Effector CD4-positive, alpha-beta T cell (primary cell): Measurements from ENCODE around the gene IQSEC3.

ENCODE experiments used
- DNase-seq: peaks from one replicate; pipeline ENCODE4 v3.0.0-alpha.2; 2020

Gene IQSEC3

DNA sequence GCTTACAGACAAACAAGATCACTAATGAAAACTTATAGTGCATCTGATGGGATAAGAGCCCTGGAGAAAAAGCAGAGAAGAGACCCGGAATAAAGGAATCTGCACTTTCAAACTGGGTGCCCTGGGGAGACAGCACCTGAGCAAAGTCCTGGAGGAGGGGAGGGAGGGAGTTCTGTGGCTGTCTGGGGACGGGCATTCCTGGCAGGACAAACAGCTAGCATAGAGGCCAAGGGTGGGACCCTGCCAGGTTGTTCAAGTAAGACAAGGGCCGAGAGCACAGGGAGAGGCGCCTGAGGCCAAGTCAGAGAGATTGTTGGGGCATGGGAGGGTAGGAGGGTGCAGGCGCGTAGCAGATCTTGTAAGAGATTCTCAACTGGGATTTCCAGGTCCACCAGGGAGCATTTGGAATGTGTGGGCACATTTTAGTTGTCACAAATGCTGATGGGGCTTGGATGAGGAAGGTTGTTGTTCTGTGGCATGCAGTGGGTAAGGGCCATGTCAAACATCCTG, 14.2 kb downstream of the IQSEC3 start:
- DNase-seq, result no peak

DNA sequence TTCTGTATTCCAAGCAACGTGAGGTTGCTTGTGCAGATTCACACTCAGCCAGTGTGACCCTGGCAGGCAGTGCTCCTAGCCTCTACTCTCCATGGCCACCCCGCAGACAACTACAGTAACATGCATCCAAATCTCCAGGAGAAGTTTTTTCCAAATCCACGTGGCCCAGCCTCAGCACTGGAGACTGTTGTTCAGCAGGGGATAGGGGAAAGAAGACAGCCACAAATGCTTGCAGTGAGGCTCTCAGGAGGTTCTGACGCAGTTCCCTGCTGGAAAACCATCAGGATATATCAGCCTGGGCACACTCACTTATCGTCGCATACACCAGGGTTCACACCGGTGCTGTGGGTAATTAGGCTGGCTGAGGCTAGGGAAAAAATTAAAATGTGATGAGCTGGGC, 16.2 kb downstream of the IQSEC3 start:
- no peak for DNase-seq

DNA sequence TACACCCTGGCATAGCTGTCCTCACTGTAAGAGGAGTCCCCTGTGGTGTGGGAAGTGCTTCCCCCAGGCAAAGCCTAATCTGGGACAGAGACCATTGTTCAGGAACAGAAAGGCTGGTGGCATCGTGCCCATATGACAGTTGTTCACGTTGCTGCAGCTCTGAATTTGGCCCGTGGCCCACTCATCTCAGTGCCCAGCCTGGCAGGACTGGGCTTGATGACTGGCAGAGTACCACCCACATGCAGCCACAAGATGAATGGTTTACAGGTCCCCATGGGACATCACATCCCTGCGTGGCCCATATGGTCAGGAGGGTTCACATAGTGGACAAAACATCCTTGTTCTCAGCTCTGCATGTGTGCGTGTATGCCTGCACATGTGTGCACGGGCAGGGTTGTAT, 17.5 kb downstream of the IQSEC3 start:
- DNase-seq, result no peak

DNA sequence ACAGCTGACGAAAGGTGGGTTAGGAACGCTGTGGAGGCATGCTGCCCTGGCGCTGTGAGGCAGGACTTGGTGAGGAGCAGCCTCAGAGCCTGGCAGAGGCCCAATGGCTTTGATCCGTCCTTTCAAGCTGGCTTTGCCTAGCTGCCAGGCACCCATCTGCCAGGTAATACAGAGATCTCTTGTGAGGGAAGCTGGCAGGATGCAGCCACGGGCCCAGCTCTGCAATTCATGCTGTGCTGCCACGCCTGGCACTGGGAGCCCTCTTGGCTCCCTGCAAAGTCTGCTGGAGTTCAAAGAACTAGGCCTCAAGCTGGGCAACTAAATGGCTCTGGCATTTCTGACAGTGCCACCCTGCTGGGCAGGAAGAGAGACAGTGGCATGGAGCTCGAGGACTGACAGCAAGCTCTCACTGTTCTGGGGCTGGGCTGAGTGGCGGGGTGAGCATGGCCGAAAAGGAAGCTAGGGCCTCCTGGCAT, 18.7 kb downstream of the IQSEC3 start:
- DNase-seq, result no peak

DNA sequence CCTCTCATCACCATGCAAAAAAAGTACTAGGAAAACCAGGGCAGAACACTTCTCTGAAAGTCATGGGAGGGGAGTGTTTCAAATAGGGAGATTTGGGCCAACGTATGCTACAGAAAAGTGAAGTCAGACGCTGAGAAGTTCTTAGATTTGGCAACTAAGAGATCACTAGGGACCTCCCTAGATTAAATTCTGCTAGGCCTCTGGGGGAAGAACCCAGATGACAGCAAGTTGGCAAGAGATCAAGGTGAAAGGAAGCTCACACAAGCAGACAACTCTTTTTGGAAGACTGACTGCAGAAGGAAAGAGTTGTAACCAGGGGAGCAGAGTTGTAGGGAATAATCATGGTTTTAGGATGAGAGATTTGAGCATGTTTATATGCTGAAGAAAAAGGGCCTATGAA, 20.7 kb downstream of the IQSEC3 start:
- DNase-seq, result no peak

DNA sequence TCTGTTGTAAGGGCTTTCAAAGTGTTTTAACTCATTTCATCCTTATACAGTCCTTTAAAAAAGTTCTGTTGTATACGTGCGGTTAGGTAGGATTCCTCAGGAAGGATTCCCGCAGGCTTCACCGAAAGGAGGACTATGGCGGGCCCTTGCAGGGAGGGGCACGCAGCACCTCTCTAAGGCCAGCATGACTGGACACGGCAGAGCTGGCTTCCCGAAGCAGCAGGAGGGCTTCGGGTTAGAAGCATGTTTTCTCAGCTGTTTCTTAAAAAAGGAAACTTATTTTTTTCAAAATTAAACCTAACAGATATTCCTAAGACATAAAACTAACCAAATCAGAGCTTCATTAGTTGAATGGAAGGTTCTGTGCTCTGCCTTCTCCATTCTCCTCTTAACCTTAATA, 21.3 kb downstream of the IQSEC3 start:
- DNase-seq, result no peak

DNA sequence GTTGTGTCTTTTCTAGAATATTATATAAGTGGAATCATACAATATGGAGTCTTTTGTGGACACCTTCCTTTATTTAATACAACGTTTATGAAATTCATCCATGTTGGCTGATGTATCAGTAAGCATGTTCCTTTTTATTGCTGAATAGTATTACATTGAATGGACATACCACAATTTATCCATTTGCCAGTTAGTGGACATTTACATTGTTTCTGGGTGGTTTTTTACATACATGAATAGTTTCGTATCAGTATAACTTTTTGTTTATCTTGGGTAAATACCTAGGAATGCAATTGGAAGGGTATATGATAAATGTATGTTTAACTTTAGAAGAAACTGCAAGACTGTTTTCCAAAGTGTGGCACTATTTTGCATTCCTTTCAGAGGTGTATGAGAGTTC, 23.1 kb downstream of the IQSEC3 start:
- no peak for DNase-seq

DNA sequence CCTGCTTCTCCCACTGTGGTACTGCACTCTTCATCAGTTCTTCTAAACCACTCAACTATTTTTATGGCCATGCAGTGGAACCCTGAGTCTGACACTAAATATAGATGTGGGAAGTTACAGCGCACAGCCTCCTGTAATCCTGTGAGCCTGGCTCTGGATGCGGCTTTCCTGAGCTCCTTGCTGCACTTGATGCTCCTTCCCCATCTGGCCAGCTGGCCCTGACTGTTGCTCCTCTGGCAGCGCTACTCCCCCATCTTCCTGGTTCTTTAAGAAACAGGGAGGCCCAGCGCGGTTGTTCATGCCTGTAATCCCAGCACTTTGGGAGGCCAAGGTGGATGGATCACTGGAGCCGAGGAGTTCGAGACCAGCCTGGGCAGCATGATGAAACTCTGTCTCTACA, 24.6 kb downstream of the IQSEC3 start:
- no peak for DNase-seq

DNA sequence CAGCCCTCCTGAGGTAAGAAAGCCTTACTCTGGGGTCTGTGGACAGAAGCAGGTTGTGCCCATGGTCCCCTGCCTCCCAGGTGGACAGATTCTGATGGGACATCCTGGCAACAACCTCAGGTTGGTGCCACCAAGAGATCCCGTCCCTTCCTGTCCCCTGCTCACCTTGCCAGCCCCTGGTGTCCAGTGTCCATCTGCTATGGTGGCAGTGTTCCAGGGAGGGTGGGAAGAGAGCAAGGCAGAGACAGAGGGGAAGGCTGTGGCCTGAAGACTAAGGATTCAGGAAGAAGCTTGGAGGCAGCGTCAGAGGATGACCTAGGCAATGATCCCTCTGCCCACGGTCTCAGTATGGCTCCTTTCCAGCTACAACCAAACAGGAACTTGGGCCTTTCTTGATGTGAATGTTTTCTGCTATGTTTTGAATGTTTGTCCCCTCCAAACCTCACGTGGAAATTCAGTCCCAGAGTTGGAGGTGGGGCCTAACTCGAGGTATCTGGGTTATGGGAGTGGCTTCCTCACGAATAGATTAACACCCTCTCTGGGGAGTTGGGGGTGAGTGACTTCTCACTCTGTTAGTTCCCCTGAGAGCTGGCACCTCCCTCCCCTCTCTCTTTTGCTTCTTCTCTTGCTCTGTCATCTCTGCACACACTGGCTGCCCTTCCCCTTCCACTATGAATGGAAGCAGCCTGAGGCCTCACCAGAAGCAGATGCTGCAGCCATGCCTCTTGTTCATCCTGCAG, 26.9 kb downstream of the IQSEC3 start:
- no peak for DNase-seq

DNA sequence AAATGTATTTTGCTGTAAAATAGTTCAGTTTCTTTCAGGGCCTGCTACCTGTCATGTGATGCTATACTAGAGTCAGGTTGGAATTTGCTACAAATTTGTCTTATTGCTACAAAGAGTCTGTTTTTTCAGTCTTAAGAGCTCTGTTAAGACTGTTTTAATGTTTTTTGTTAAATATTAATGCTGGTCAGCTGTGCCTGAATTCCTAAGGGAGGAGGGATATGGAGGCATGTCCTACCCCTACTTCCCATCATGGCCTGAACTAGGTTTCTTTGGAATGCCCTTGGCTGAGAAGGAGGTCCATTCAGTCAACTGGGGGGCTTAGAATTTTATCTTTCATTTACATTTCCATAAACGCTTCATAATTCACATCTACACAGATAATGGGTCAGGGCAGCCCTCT, 30.0 kb downstream of the IQSEC3 start:
- DNase-seq, result no peak

DNA sequence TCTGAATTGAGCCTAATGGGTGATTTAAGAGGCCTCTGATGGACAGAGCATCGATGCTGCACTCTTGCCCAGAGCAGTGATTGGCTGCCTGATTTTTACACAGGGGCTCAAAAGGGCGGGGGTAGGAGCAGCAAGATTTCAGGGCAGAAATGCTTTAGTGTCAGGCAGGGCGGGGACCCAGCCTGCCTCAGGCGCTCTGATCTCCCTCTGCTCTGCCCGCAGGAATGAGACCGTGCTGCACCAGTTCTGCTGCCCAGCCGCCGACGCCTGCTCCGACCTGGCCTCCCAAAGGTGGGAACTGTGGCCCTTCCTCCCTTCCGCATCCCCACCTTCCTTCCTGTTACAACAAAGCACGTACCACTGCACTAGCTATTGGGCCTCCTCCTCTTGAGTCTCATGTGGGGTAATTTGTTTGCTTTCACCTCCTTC, 32.4 kb downstream of the IQSEC3 start:
- DNase-seq, result no peak

DNA sequence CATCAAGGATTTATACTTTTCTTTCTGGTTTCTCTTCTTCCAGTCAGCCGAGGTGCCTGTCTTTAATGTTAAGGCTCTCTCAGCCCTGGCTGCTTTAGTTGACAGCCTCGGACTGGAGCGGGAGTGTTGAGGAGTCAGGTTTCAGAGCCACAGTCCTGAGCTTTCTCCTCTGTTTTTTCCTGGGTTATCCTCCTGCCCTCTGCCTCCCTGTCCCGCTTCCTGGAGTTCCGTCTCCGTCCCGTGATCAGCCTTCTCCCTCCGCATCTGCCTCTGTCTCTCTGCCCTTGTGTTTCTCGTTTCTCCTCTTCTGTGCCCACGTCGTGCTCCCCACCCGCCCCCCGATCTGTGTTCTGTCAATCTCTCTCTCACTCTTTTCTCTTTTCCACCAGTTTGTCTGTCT, 33.0 kb downstream of the IQSEC3 start:
- DNase-seq, result no peak

DNA sequence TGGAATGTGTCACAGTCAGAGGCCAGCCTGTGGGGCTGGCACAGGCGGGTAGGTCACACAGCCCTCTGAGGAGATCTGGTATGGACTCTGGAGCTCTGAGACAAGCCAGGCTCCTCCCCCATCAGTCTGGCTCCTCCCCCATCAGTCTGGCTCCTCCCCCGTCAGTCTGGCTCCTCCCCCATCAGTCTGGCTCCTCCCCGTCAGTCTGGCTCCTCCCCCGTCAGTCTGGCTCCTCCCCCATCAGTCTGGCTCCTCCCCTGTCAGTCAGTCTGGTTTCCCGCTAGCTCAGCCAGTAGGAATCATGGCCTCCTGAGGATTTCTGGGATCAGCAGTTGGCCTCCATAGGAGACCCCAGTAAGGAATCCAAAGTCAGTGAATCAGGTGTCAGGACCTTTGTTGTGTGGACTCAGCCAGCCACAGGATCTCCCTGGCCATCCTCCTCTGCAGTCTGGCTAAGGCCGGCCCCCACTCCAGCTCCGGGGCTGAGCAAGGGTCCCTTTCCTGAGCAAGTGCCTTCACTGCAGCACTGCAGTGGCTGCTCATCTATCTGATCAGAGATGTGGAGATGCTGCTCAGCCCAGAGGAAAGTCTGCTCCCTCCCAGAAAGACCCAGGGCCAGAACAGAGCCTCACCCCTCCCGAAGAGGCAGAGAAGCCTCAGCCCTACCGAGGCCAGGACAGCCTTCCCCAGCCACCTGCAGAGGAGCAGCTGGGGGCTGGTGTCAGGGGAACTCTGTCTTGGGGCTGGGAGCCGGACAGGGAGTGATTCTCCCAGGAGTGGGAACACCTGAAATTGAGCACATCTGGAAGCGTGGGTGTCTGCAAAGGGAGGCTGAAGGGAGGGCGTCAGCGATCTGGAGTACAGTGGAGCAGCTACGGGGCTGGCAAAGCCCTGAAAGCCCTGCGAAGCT, 35.7 kb downstream of the IQSEC3 start:
- no peak for DNase-seq

DNA sequence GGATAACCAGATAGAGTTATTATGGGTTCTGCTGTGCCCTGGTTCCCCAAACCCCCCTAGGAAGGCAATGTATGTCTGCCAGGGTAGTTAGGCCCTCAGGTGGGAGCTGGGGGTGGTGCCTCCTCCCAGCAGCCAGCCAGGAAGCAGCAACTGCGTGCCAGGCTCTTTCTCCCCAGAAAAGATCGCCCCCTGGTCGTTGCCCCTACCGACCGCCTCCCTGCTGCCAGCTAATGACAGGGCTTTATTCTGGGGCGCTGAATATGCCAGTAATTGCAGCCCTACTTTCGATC, 36.3 kb downstream of the IQSEC3 start:
- no peak for DNase-seq

DNA sequence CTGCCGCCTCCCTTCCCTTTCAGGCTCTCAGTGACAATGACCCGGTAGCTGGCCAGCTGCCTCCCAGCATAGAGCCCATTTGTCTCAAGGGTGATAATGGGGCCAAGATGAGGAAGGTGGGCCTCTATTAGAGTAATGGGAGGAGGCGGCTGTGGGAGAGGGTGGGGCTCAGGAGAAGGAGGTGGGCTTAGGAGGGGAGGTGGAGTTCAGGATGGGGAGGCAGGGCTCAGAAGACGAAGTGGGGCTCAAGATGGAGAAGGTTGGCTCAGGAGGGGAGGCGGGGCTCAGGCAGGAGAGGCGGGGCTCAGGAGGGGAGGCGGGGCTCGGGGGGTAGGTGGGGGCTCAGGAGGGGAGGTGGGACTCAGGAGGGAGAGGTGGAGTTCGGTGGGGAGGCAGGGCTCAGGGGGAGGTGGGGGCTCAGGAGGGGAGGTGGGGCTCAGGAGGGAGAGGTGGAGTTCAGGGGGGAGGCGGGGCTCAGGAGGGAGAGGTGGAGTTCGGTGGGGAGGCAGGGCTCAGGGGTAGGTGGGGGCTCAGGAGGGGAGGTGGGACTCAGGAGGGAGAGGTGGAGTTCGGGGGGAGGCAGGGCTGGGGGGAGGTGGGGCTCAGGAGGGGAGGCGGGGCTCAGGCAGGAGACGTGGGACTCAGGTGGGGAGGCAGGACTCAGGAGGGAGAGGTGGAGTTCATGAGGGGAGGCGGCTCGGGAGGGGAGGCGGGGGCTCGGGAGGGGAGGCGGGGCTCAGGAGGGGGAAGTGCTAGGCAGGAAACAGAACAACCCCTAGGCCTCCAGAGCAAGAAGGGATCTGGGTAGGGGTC, 36.8 kb downstream of the IQSEC3 start:
- DNase-seq, result no peak

DNA sequence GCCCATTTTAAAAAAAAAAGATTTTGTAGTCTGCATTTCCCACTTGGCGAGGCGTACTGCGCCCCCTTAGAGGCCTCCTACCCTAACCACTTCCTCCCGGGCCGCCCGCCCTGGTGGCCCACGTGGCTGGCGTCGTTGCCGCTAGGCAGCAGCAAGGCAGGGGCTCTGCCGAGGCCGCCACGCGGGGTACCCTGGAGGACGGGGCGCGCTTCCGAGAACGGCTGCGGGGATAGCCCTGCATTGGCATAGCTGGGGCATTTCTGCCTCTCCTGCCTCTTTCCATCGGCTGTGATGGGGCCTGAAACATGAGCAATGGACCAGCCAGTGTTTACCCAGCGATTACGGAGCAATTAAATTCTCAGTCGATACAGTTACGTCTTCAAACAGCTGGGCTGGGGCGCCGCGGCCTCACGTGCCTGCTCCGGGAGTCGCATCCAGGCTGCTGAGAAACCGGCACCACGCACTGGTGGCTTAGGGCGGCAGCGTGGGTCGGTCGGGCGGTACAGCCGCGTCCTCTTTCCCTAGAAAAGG, 38.0 kb downstream of the IQSEC3 start:
- DNase-seq, result no peak

DNA sequence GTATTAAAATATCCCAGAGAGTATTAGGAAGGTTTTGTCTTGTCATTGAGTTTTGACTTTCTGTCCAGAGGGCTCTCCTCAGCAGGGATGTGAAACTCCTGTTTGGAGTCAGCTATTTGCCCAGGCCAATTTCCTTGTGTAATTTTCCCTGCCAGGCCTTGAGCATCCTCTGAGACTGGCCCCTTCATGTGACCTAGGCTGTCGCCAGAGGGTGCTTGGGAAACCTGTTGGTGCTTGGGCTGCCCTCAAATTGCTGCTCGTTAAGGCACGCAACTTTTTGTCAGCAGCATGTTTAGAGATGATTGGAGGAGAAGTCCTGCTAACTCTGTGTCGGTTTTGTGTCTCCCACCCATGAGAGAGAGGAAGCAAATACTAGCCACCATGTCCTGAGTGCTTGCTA, 39.1 kb downstream of the IQSEC3 start:
- no peak for DNase-seq

DNA sequence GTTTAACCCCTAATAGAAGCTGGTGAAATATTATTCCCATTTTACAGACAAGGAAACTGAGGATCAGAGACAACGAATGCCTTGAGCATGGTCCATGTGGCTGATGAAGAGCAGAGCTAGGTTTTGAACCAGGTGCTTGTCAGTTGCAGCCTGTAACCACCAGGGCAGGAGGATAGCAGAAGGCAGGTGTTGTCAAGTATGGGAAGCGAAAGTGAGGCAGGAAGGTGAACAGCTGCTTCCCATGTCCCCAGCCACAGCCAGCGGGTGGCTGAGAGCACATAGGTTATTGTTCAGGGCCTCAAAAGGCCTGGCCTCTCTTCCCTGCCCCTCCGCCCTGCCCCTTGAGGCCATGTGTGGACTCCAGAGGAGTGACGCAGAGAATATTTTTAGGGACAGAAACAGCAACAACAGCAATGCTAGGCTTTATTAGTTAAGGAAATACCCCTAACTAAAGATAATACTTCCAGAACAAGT, 39.6 kb downstream of the IQSEC3 start:
- no peak for DNase-seq

DNA sequence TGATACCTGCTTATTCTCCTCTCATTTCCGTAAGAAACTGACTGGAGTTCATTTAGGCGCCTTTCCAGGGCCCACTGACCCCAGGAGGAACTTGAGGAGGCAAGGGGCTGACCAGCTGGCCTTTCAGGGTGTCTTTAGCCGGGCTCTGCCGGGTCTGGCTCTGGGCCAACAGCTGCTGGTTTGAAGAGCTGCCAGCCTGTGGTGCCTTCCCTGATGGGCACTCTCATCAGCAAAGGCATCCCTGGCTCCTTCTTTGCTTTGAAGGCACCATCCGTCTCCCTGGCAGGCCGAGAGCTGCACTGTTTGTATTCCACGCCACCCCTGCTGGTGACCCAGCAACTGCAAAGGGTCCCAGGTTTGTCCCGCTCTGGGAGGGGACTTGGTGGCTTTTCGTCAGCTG, 42.0 kb downstream of the IQSEC3 start:
- no peak for DNase-seq

DNA sequence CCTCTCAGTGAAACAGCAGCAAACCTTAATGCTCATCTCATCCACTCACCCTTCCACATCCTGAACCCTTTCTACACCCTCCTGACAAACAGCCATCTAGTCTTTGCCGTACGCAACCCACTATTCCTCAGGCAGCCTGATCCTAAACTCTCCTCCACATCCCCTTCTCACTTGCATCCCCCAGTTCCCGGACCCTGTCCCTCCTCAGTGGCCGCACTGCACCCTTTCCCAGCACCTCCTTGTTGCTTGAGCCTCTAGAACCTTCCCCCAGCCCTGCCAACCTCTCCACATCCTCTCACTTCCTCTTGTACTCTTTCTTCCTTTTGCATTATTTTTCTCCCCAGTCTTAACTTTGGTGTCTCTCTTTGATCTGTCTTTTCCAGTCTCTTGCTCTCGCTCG, 42.9 kb downstream of the IQSEC3 start:
- DNase-seq, result no peak

DNA sequence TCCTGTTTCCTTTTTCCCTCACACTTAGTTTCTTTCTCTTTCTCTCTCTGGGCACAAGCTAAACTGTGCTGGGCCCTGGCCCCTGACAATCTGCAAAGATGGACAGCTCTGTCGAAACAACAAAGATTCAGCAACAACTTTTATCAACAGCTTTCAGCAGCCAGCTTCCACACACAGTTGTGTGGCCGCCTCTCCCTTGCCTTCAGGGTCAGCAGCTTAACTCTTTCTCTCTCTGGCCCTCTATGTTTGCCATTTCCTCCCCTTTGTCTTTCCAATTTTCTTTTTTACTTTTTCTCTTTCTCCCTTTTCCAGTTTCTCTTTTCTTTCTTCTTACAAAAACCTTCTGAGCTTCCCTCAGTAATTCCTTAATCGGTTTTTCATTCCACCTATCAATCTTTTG, 43.3 kb downstream of the IQSEC3 start:
- DNase-seq, result no peak

DNA sequence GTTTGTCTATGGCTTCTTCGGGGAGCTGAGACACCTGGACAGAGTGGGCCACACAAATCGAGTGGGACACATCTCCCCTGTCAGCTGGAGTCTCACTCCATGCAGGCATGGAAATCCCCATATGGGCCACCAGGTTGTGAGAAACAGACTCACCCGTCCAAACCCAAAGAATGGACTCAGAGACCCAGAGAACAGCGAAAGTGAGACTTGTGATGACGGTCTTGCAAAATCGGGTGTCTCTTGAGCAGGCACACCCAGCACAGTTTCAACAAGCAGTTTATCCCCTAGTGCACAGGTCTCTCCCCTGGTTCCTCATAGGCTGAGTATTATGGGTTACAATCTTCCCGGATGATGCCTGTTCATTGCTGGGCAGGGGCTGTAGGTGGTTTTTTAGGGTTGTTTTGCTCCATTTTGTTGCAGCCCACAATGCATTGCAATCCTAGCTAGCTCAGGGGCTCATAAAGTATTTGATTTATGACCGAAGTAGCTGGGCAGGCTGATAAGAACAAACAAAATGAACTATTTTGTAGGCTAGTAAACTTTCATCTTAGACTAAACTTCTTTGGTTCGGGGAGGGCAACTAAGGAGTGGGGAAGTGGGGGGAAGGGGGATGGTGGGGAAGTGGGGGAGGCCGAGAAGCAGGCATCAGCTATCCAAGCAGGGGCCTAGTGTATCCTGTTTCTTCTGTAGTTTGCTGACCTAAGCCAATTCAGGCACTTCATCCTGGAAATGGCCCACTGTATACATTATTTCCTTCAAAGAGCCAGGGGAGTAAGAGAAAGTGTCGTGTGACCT, 45.3 kb downstream of the IQSEC3 start:
- no peak for DNase-seq
